SK-N-SH (cell line): Measurements from ENCODE around the gene CLIC3. TPM values are rescaled to one million over a fixed set of nuclear protein-coding genes. Genes with fewer than 3 reads are reported as not detected.
A peak's percentile ranks its signal among the peaks of the same experiment; 100 is the strongest.

Source experiments
- CTCF ChIA-PET: fragments of 300-600, 350-600 bp; formaldehyde crosslinking; extraction: SDS; loops from one replicate; lab custom pipeline; 2021; lab: Yijun Ruan, JAX
- POLR2A ChIA-PET: fragments of 350-600 bp; sonication (Branson Sonifier 250); formaldehyde crosslinking; extraction: SDS; loops from one replicate; lab custom pipeline; 2020; ENCODE audit warnings: antibody characterized with exemption, inconsistent platforms; lab: Yijun Ruan, JAX
- DNase-seq: peaks from one replicate; pipeline ENCODE4 v3.0.0; 2012
- H2AFZ ChIP-seq: fragments of 200-600 bp; sonication (generic); 2 replicates; pipeline ENCODE4 v1.8.1; 2016; ENCODE audit warnings: antibody characterized with exemption, mild to moderate bottlenecking, low read depth
- H3F3A ChIP-seq: fragments of 200-600 bp; sonication (generic); replicated peaks from 2 replicates; pipeline ENCODE3; 2016; ENCODE audit warnings: antibody characterized with exemption, mild to moderate bottlenecking; ENCODE audit not compliant: insufficient read depth
- H3K27ac ChIP-seq, 2 experiments: fragments of 200-500 bp in 1 of 2; fragments of 200-600 bp in 1 of 2; sonication (Bioruptor generic) in 1 of 2; sonication (generic), shearing (Covaris generic) in 1 of 2; 2 replicates each; pipeline versions ENCODE4 v1.5.1 to v1.6.1; 2014 to 2016; ENCODE audit warnings: low read depth in 2 of 2, inconsistent platforms in 1 of 2, low read length in 1 of 2, mild to moderate bottlenecking in 1 of 2, mixed read lengths in 1 of 2
- H3K27me3 ChIP-seq: fragments of 200-600 bp; sonication (generic), shearing (Covaris generic); 2 replicates; pipeline ENCODE4 v1.6.1; 2016; ENCODE audit warnings: mixed run types; ENCODE audit not compliant: insufficient read depth
- H3K36me3 ChIP-seq, 2 experiments: fragments of 200-500 bp in 1 of 2; fragments of 200-600 bp in 1 of 2; sonication (Bioruptor generic) in 1 of 2; sonication (generic) in 1 of 2; replicated peaks in 1 of 2; 2 replicates each; pipeline versions ENCODE3 to v1.5.1; 2014 to 2016; ENCODE audit warnings: low read length in 1 of 2, mild to moderate bottlenecking in 1 of 2; ENCODE audit not compliant: insufficient read depth in 2 of 2, control insufficient read depth in 1 of 2
- H3K4me1 ChIP-seq, 2 experiments: fragments of 200-500 bp in 1 of 2; fragments of 200-600 bp in 1 of 2; sonication (Bioruptor generic) in 1 of 2; sonication (generic), shearing (Covaris generic) in 1 of 2; 2 replicates each; pipeline versions ENCODE4 v1.5.1 to v1.6.1; 2014 to 2016; ENCODE audit warnings: low read depth in 1 of 2, low read length in 1 of 2, mixed run types in 1 of 2; ENCODE audit not compliant: insufficient read depth in 2 of 2, control insufficient read depth in 1 of 2
- H3K4me2 ChIP-seq: fragments of 200-600 bp; sonication (generic), shearing (Covaris generic); 2 replicates; pipeline ENCODE4 v1.6.1; 2017; ENCODE audit warnings: mixed run types
- H3K4me3 ChIP-seq, 2 experiments: fragments of 200-500 bp in 1 of 2; fragments of 200-600 bp in 1 of 2; sonication (Bioruptor generic) in 1 of 2; sonication (generic), shearing (Covaris generic) in 1 of 2; 2 replicates each; pipeline versions ENCODE4 v1.5.1 to v1.8.1; 2014 to 2016; ENCODE audit warnings: low read depth in 2 of 2, inconsistent platforms in 1 of 2, low read length in 1 of 2, mild to moderate bottlenecking in 1 of 2, mixed read lengths in 1 of 2, moderate library complexity in 1 of 2
- H3K79me2 ChIP-seq: fragments of 200-600 bp; sonication (generic); 2 replicates; pipeline ENCODE4 v1.8.1; 2017; ENCODE audit warnings: mild to moderate bottlenecking; ENCODE audit not compliant: insufficient read depth
- H3K9ac ChIP-seq: fragments of 200-600 bp; sonication (generic); 2 replicates; pipeline ENCODE4 v1.6.1; 2017; ENCODE audit warnings: mixed run types
- H3K9me2 ChIP-seq: fragments of 200-600 bp; sonication (generic); 2 replicates; pipeline ENCODE4 v1.6.1; 2017; ENCODE audit warnings: mixed run types
- H3K9me3 ChIP-seq: fragments of 200-600 bp; sonication (generic); 2 replicates; pipeline ENCODE4 v1.6.1; 2017; ENCODE audit warnings: mixed run types, mild to moderate bottlenecking, moderate library complexity
- H4K20me1 ChIP-seq: fragments of 200-600 bp; sonication (generic); 2 replicates; pipeline ENCODE4 v1.6.1; 2017; ENCODE audit warnings: mild to moderate bottlenecking, mixed run types; ENCODE audit not compliant: insufficient read depth
- CHD2 ChIP-seq: fragments of 150-350 bp; IDR thresholded peaks from 2 replicates; pipeline ENCODE4 v1.6.1; 2018; ENCODE audit warnings: low read length; ENCODE audit not compliant: partially characterized antibody
- EZH2phosphoT487 ChIP-seq: fragments of 200-600 bp; sonication (generic); IDR thresholded peaks from 2 replicates; pipeline ENCODE4 v1.6.1; 2017; ENCODE audit warnings: low read depth, mixed run types, mild to moderate bottlenecking, antibody characterized with exemption, moderate library complexity, borderline replicate concordance
- FOXJ3 ChIP-seq: sonication (generic); formaldehyde crosslinking; IDR thresholded peaks from 2 replicates; pipeline ENCODE4 v1.5.1; 2020; ENCODE audit warnings: mild to moderate bottlenecking, missing genetic modification reagents
- GABPA ChIP-seq: IDR thresholded peaks from 2 replicates; pipeline ENCODE4 v1.4.0; 2012; ENCODE audit warnings: low read depth, mild to moderate bottlenecking
- MXI1 ChIP-seq: IDR thresholded peaks from 2 replicates; pipeline ENCODE4 v1.6.1; 2012; ENCODE audit warnings: mild to moderate bottlenecking, low read depth, low read length, improper control_type of control experiment
- NFIC ChIP-seq: IDR thresholded peaks from 2 replicates; pipeline ENCODE4 v1.4.0; 2012; ENCODE audit warnings: borderline replicate concordance
- PBX3 ChIP-seq: IDR thresholded peaks from 2 replicates; pipeline ENCODE4; 2012
- RFX5 ChIP-seq: IDR thresholded peaks from 2 replicates; pipeline ENCODE4 v1.6.1; 2012; ENCODE audit warnings: mild to moderate bottlenecking, improper control_type of control experiment, low read length
- SIN3A ChIP-seq: IDR thresholded peaks from 2 replicates; pipeline ENCODE4 v1.6.1; 2012; ENCODE audit warnings: low read depth, mild to moderate bottlenecking, low read length, moderate library complexity, borderline replicate concordance
- SMC3 ChIP-seq: IDR thresholded peaks from 2 replicates; pipeline ENCODE4 v1.6.1; 2012; ENCODE audit warnings: low read depth, low read length, improper control_type of control experiment
- WGBS: methylation state at CpG from one replicate; pipeline ENCODE4 v1.1.6; 2017; ENCODE audit warnings: low lambda C conversion rate; 5-methylcytosine and 5-hydroxymethylcytosine counted together
- polyA plus RNA-seq, 3 experiments: library from polyadenylated mRNA; depleted of rRNA; stranded (reverse); fragments of >200 nt; gene quantifications; 2 replicates each; pipeline ENCODE4 v1.2.3, GENCODE V29; 2012
- TF ChIP-seq, protein P1 (sequence below): fragments of 150-350 bp; IDR thresholded peaks from 2 replicates; pipeline ENCODE4 v1.6.1; 2016; ENCODE audit warnings: mild to moderate bottlenecking, low read depth, low read length

Gene CLIC3
- polyA plus RNA-seq, 1 of the 3 experiments (the other 2 are of a cell fraction) = 1.0 TPM

DNA sequence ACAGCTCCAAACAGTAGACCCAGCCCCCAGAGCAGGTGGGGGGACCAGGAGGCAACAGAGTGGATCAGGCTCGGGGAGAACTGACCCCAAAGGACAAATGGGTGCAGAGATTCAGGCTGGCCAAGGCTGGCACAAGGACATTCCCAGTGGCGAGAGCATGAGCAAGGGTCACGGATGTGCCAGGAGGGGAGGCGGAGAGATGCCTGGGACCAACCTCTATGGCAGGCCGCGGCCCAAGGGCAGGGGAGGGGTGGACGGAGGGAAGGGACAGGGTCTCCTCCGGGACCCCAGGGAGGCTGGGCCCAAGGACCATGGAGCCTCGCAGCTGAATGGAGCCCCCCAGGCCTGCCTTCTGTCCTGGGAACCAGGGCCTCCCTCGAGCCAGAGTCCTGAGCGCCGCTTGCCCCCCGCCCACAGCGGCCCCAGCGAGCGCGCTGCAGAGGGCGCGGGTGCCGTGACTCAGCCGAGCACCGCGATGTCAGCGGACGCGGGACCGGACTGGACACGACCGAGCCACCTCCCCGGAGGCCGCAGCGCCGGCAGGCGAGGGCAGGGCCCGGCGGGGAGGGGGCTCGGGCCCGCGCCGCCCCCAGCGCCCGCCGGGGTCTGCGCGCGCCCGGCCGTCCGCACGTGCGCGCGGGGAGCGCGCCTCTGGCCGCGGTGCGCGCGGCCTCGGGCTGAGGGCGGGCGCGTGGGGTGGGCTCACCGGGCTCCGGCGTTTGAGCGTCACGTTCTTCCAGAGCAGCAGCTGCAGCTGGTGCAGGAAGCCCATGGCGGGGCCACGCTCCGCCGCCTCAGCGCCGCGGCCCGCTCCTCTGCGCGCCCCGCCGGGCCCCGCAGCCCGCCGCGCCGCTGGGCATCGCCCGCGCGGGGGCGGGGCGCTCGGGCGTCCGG is 31.2 kb upstream of the CLIC3 start, which contains the start of gene ABCA2:
ABCA2 (minus strand) TSS at position 869 of the 894 bp plus-strand sequence; CDS start at position 772, 97 bp downstream.
- H3K27ac ChIP-seq = peak within 1 kb of the TSS in 1 of 2 experiments; percentile 83; a peak in 2 of 4 replicates
- CTCF ChIA-PET = interaction anchor here (1.1 to 15.1 kb wide), 24 partner anchors 8 to 260 kb away, joined by 3 to 350 read pairs (median 8); partner anchors contain the start of genes C8G, CLIC3, FBXW5 and LCN12

DNA sequence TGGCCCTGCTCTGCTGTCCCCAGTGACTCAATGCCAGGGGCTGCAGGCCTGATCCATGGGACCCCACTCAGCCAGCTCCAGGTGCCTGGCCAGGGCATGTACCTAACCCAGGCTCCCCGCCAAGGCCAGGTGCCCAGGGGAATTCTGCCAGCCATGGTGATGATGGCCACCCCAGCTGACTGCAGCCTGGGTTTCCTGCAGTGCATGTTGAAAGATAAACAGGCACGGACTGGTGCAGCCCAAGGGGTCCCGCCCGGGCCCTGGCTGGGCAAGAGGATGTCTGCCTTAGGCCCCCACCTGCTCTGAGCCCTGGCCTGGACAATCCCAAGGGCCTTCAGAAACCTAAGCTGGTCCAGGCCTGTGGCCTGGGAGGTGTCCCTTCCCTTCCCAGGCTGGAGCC is 30.5 kb upstream of the CLIC3 start:
- Histone ChIP-seq H3K4me2 (peak overlapping the region; percentile 86), H3K4me3 (peak overlapping the region; percentile 58 to 62), H3K4me1 (peaks cover 5 to 40% of the 10 kb centered on the region in 2 experiments; a peak in 1 of 4 replicates), H3K9ac (no peak overlapping the region), H3K9me2 (no peaks in the 10 kb centered on the region), H3K27me3 (no peaks in the 10 kb centered on the region), H3K27ac (peak overlapping the region in 1 of 2 experiments; percentile 83; a peak in 2 of 4 replicates), H3K36me3 (no peaks in the 10 kb centered on the region), H2AFZ (no peak overlapping the region), H4K20me1 (no peaks in the 10 kb centered on the region), H3F3A (no peaks in the 10 kb centered on the region), H3K79me2 (0 out of 2 replicates have a peak, but pooled peaks cover 3% of the 10 kb centered on the region), H3K9me3 (no peaks in the 10 kb centered on the region)
- no CpG with 5 or more reads among the region's 4 CpGs for WGBS
- 0 out of 2 replicates have a peak, but pooled peaks have one; percentile 13 for TF ChIP-seq MXI1
- no peak for TF ChIP-seq RFX5
- no peak for DNase-seq
- POLR2A ChIA-PET = interaction anchor here (0.9 kb wide), 1 partner anchor 49 kb away, joined by 3 read pairs; no protein-coding TSS in a partner anchor
- CTCF ChIA-PET = interaction anchor here (0.7 to 15.1 kb wide), 15 partner anchors 8 to 256 kb away, joined by 3 to 350 read pairs (median 6); partner anchors contain the start of genes C8G, CLIC3, FBXW5 and LCN12

More for the DNA sequence above, 31.2 kb upstream of the CLIC3 start, which contains the start of gene ABCA2:
- no peaks in the 10 kb centered on the region for H3K9me3 ChIP-seq
- H3K9me2 ChIP-seq = no peaks in the 10 kb centered on the region
- 0 out of 2 replicates have a peak, but pooled peaks cover 3% of the 10 kb centered on the region for H3K79me2 ChIP-seq
- H3K27me3 ChIP-seq = no peaks in the 10 kb centered on the region
- H4K20me1 ChIP-seq = no peaks in the 10 kb centered on the region
- H2AFZ ChIP-seq = 0 out of 2 replicates have a peak within 1 kb of the TSS, but pooled peaks have one; percentile 29
- H3F3A ChIP-seq = no peaks in the 10 kb centered on the region
- H3K4me1 ChIP-seq = peaks cover 5 to 48% of the 10 kb centered on the region in 2 experiments; a peak in 1 of 4 replicates
- peak within 1 kb of the TSS; percentile 36; the same call in 1 of the 2 replicates for H3K9ac ChIP-seq
- peak; percentile 56 for DNase-seq
- no peaks in the 10 kb centered on the region for H3K36me3 ChIP-seq
- TF ChIP-seq EZH2phosphoT487 (no peak), NFIC (no peak), MXI1 (0 out of 2 replicates have a peak, but pooled peaks have one; percentile 20)
- 46% methylated on average over 7 of the region's 95 CpGs for WGBS
- H3K4me3 ChIP-seq = peak within 1 kb of the TSS; percentile 62 to 73
- peak within 1 kb of the TSS; percentile 99 for H3K4me2 ChIP-seq
- POLR2A ChIA-PET = interaction anchor here (0.9 kb wide), 1 partner anchor 49 kb away, joined by 3 read pairs; no protein-coding TSS in a partner anchor

GRCh38 chr9:137026384-137026783 is 30.0 kb upstream of the CLIC3 start:
- Histone ChIP-seq H2AFZ (no peak overlapping the region), H3K9me2 (no peaks in the 10 kb centered on the region), H3K27me3 (no peaks in the 10 kb centered on the region), H3K9me3 (no peaks in the 10 kb centered on the region), H4K20me1 (0 out of 2 replicates have a peak, but pooled peaks cover 3% of the 10 kb centered on the region), H3K4me1 (peaks cover 5 to 40% of the 10 kb centered on the region in 2 experiments; a peak in 1 of 4 replicates), H3K9ac (no peak overlapping the region), H3K79me2 (0 out of 2 replicates have a peak, but pooled peaks cover 3% of the 10 kb centered on the region), H3F3A (no peaks in the 10 kb centered on the region), H3K4me2 (peak overlapping the region; percentile 86; the same call in 1 of the 2 replicates), H3K36me3 (no peaks in the 10 kb centered on the region), H3K4me3 (no peak overlapping the region), H3K27ac (peak overlapping the region in 1 of 2 experiments; percentile 83; a peak in 1 of 4 replicates)
- TF ChIP-seq GABPA (no peak), CHD2 (no peak), PBX3 (no peak), SIN3A (no peak), EZH2phosphoT487 (no peak), FOXJ3 (CRISPR knock-in tag) (no peak), SMC3 (no peak)
- TF ChIP-seq, protein P1, sequence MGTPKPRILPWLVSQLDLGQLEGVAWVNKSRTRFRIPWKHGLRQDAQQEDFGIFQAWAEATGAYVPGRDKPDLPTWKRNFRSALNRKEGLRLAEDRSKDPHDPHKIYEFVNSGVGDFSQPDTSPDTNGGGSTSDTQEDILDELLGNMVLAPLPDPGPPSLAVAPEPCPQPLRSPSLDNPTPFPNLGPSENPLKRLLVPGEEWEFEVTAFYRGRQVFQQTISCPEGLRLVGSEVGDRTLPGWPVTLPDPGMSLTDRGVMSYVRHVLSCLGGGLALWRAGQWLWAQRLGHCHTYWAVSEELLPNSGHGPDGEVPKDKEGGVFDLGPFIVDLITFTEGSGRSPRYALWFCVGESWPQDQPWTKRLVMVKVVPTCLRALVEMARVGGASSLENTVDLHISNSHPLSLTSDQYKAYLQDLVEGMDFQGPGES = no peak
- ChIA-PET POLR2A (interaction anchor here (0.9 kb wide), 1 partner anchor 48 kb away, joined by 3 read pairs; no protein-coding TSS in a partner anchor), CTCF (interaction anchor here (0.7 to 15.1 kb wide), 19 partner anchors 9 to 299 kb away, joined by 3 to 350 read pairs (median 4); partner anchors contain the start of genes C8G, CLIC3, FBXW5 and LCN12)
- no peak for DNase-seq
- WGBS = 67% methylated on average over 2 of the region's 2 CpGs
